Measurements from ENCODE around the gene FRMD4B.

GRCh38 chr3:69384326-69384725 lies 1.6 kb downstream of the FRMD4B start:
- TF ChIP-seq CTCF (IDR thresholded peaks at IDR 0.05), result no peak
- no peak for TF ChIP-seq POLR2A (IDR thresholded peaks at IDR 0.05)
